IMR-90 (cell line): ENCODE measurements around the gene ARHGEF17. TPM values are rescaled to one million over a fixed set of nuclear protein-coding genes. Genes with fewer than 3 reads are reported as not detected.
A peak's percentile ranks its signal among the peaks of the same experiment; 100 is the strongest.

Experiments used
- ATAC-seq: fragments of 200-7000 bp; cut with Tn5 transposase; 2 replicates; pipeline ENCODE4 v1.9.1; 2020; ENCODE audit warnings: low read depth, mild to moderate bottlenecking, moderate library complexity
- BruUV-seq: library from RNA; stranded (reverse); fragments of 400-500 nt; replicated peaks from 2 replicates; lab custom pipeline; 2021; lab: Mats Ljungman, UMichigan
- CTCF ChIA-PET: fragments of 300-600 bp; formaldehyde crosslinking; extraction: SDS; loops from one replicate; lab custom pipeline; 2021; ENCODE audit warnings: antibody characterized with exemption; lab: Yijun Ruan, JAX
- POLR2A ChIA-PET: fragments of 300-600 bp; sonication (Branson Sonifier 250); formaldehyde crosslinking; loops from one replicate; lab custom pipeline; 2022; ENCODE audit warnings: antibody characterized with exemption; ENCODE audit not compliant: unreplicated experiment; lab: Charles Lee
- DNase-seq: peaks from one replicate; pipeline ENCODE4 v3.0.0; 2013
- H2AFZ ChIP-seq: replicated peaks from 2 replicates; pipeline ENCODE3; 2013; ENCODE audit warnings: low read length, mild to moderate bottlenecking; ENCODE audit not compliant: poor library complexity
- H2AK5ac ChIP-seq: 2 replicates; pipeline ENCODE4 v1.6.1; 2013; ENCODE audit warnings: low read depth, low read length, inconsistent platforms
- H2AK9ac ChIP-seq: replicated peaks from 2 replicates; pipeline ENCODE3; 2013; ENCODE audit warnings: mild to moderate bottlenecking, low read depth, low read length, moderate library complexity; ENCODE audit not compliant: poor library complexity
- H2BK120ac ChIP-seq: 2 replicates; pipeline ENCODE4 v1.6.1; 2013; ENCODE audit warnings: low read depth, low read length, inconsistent platforms
- H2BK15ac ChIP-seq: 3 replicates; pipeline ENCODE4 v1.6.1; 2013; ENCODE audit warnings: low read depth, low read length, inconsistent platforms
- H2BK20ac ChIP-seq: 2 replicates; pipeline ENCODE4 v1.6.1; 2013; ENCODE audit warnings: low read depth, mild to moderate bottlenecking, inconsistent platforms, low read length, moderate library complexity
- H2BK5ac ChIP-seq: 2 replicates; pipeline ENCODE4 v1.6.1; 2013; ENCODE audit warnings: mild to moderate bottlenecking, low read depth, low read length, inconsistent platforms; ENCODE audit not compliant: poor library complexity, severe bottlenecking
- H3K14ac ChIP-seq: replicated peaks from 2 replicates; pipeline ENCODE4 v1.6.1; 2013; ENCODE audit warnings: low read depth, low read length, inconsistent platforms
- H3K18ac ChIP-seq: 2 replicates; pipeline ENCODE4 v1.6.1; 2013; ENCODE audit warnings: low read depth, low read length, control low read depth
- H3K23ac ChIP-seq: 2 replicates; pipeline ENCODE4 v1.6.1; 2013; ENCODE audit warnings: low read depth, low read length, inconsistent platforms
- H3K27ac ChIP-seq: 2 replicates; pipeline ENCODE4 v1.5.1; 2013; ENCODE audit warnings: mild to moderate bottlenecking, control low read depth, low read length; ENCODE audit not compliant: insufficient read depth
- H3K27me3 ChIP-seq: 2 replicates; pipeline ENCODE4 v1.6.1; 2013; ENCODE audit warnings: low read length; ENCODE audit not compliant: control insufficient read depth, insufficient read depth
- H3K36me3 ChIP-seq: 2 replicates; pipeline ENCODE4 v1.6.1; 2013; ENCODE audit warnings: low read length, mixed read lengths; ENCODE audit not compliant: control insufficient read depth, insufficient read depth
- H3K4ac ChIP-seq: 2 replicates; pipeline ENCODE4 v1.6.1; 2013; ENCODE audit warnings: low read depth, low read length, inconsistent platforms
- H3K4me1 ChIP-seq: 2 replicates; pipeline ENCODE4 v1.6.1; 2013; ENCODE audit warnings: low read length, mixed read lengths; ENCODE audit not compliant: control insufficient read depth, insufficient read depth
- H3K4me2 ChIP-seq: 2 replicates; pipeline ENCODE4 v1.6.1; 2013; ENCODE audit warnings: low read depth, mild to moderate bottlenecking, control low read depth, low read length, moderate library complexity
- H3K4me3 ChIP-seq: 2 replicates; pipeline ENCODE4 v1.5.1; 2013; ENCODE audit warnings: low read depth, mild to moderate bottlenecking, control low read depth, low read length, moderate library complexity; ENCODE audit not compliant: insufficient read depth
- H3K56ac ChIP-seq: 2 replicates; pipeline ENCODE4 v1.6.1; 2013; ENCODE audit warnings: low read length, inconsistent platforms; ENCODE audit not compliant: insufficient read depth; ENCODE audit errors: extremely low read depth
- H3K79me1 ChIP-seq, 2 experiments: 2 replicates each; pipeline ENCODE4 v1.6.1; 2013; ENCODE audit warnings: low read length in 2 of 2, inconsistent platforms in 1 of 2, low read depth in 1 of 2
- H3K9ac ChIP-seq: 2 replicates; pipeline ENCODE4 v1.6.1; 2013; ENCODE audit warnings: low read depth, low read length, control low read depth
- H3K9me1 ChIP-seq: 2 replicates; pipeline ENCODE4 v1.6.1; 2013; ENCODE audit warnings: low read length, inconsistent platforms; ENCODE audit not compliant: insufficient read depth
- H3K9me3 ChIP-seq: 2 replicates; pipeline ENCODE4 v1.6.1; 2013; ENCODE audit warnings: low read length; ENCODE audit not compliant: control insufficient read depth, insufficient read depth
- H4K20me1 ChIP-seq: 2 replicates; pipeline ENCODE4 v1.6.1; 2013; ENCODE audit warnings: low read length, inconsistent platforms; ENCODE audit not compliant: insufficient read depth
- H4K5ac ChIP-seq: 2 replicates; pipeline ENCODE4 v1.6.1; 2013; ENCODE audit warnings: mild to moderate bottlenecking, low read depth, low read length, control low read depth
- H4K8ac ChIP-seq, 2 experiments: 2 replicates each; pipeline ENCODE4 v1.6.1; 2013; ENCODE audit warnings: low read depth in 2 of 2, low read length in 2 of 2, control low read depth in 1 of 2, inconsistent platforms in 1 of 2
- H4K91ac ChIP-seq: 2 replicates; pipeline ENCODE4 v1.6.1; 2013; ENCODE audit warnings: low read depth, low read length, inconsistent platforms; ENCODE audit not compliant: insufficient read depth
- BHLHE40 ChIP-seq: fragments of 150-350 bp; IDR thresholded peaks from 2 replicates; pipeline ENCODE4 v1.6.1; 2016; ENCODE audit warnings: mild to moderate bottlenecking, low read depth, low read length
- CEBPB ChIP-seq: IDR thresholded peaks from 2 replicates; pipeline ENCODE4 v1.6.1; 2012; ENCODE audit warnings: low read depth, low read length, improper control_type of control experiment
- whole genome bisulfite sequencing, 2 experiments: methylation state at CpG; one replicate each; pipeline versions ENCODE4 v1.1.5 to v1.1.7; 2013; ENCODE audit warnings: missing lambda C conversion rate in 2 of 2; ENCODE audit not compliant: insufficient read length in 1 of 2; ENCODE audit errors: extremely low coverage in 2 of 2; 5-methylcytosine and 5-hydroxymethylcytosine counted together
- dilution Hi-C: fragments of 300-500 bp; cut with HindIII; formaldehyde crosslinking; loops from one replicate; pipeline ENCODE4 v1.14.3; 2018; ENCODE audit warnings: low sequenced_read_pairs; ENCODE audit not compliant: unreplicated experiment
- in situ Hi-C: fragments of 300-500 bp; cut with MboI; formaldehyde crosslinking; loops from 3 replicates; pipeline ENCODE4 v1.14.3; 2019; ENCODE audit warnings: low sequenced_read_pairs, inconsistent platforms, mixed read lengths
- intact Hi-C: fragments of 100-400 bp; cut with micrococcal nuclease; formaldehyde crosslinking; loops from 2 replicates; pipeline ENCODE4 v1.10.0; 2022
- polyA plus RNA-seq, 3 experiments: library from polyadenylated mRNA; depleted of rRNA; stranded (reverse); fragments of >200 nt; gene quantifications; 2 replicates each; pipeline ENCODE4 v1.2.3, GENCODE V29; 2012; ENCODE audit warnings: low replicate concordance in 1 of 3
- total RNA-seq: library from RNA; depleted of rRNA; stranded (reverse); fragments of >200 nt; gene quantifications from 2 replicates; pipeline ENCODE4 v1.2.3, GENCODE V29; 2012

Gene ARHGEF17
- total and polyA plus RNA-seq, 2 of the 4 experiments (the other 2 are of a cell fraction): 21.7 to 97.7 TPM

DNA sequence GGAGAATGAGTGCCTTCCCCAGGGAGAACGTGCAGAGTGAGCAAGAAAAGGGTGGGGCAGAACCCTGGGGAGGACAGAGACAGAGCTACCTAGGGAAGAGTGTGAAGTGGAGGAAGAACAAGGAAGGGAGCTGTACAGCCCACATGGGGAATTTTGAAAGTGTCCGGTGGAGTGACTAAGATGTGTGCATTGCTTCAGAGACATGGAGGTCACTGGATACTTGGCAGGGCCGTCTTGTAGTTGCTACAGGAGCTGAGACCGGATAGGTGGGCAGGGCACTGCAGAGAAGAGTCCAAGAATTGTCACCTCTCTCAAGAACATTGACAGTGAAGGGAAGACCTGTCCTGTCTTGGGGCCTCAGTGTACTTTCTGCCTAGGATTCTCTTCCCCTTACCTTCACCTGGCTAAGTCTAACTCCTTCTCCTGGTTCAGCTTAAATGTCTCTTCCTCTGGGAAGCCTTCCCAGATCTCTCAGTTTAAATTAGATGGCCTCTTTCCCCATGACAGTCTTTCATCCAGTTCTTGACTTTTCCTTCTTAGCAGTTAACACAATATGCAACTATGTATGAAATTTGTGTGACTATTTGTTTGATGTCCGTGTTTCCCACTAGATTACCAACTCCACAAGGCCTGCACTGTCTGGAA is 45.1 kb upstream of the ARHGEF17 start:
- no peak overlapping the region for H2BK15ac ChIP-seq
- H3K18ac ChIP-seq: no peak overlapping the region
- dilution Hi-C loops (no loop called here), intact Hi-C loops (no loop called here), in situ Hi-C loops (no loop called here)
- no peak overlapping the region for H3K14ac ChIP-seq
- TF ChIP-seq CEBPB (peak; percentile 55; the same call in 1 of the 2 replicates), BHLHE40 (no peak)
- H2AK9ac ChIP-seq: peak overlapping the region; percentile 23
- peaks cover 10% of the 10 kb centered on the region for H3K4me1 ChIP-seq
- DNase-seq: peak; percentile 52
- H3K56ac ChIP-seq: no peak overlapping the region
- no peaks in the 10 kb centered on the region for H4K20me1 ChIP-seq
- CTCF ChIA-PET: interaction anchor here (1.7 kb wide), 1 partner anchor 26 kb away, joined by 4 read pairs; no protein-coding TSS in a partner anchor
- H4K8ac ChIP-seq: no peak overlapping the region
- no peaks in the 10 kb centered on the region for H3K79me1 ChIP-seq
- no peak overlapping the region for H2BK20ac ChIP-seq
- ATAC-seq: peak; percentile 19; the same call in 1 of the 2 replicates
- no peak overlapping the region for H2AK5ac ChIP-seq
- no peak overlapping the region for H3K23ac ChIP-seq
- H3K27me3 ChIP-seq: peaks cover 33% of the 10 kb centered on the region
- no peak overlapping the region for H4K91ac ChIP-seq
- no peak overlapping the region for H3K4me2 ChIP-seq
- no TSS peak for BruUV-seq
- H4K5ac ChIP-seq: no peak overlapping the region
- no peaks in the 10 kb centered on the region for H3K9me3 ChIP-seq
- H3K4ac ChIP-seq: no peak overlapping the region
- WGBS, 2 experiments: no CpG with 5 or more reads among the region's 5 CpGs
- no peaks in the 10 kb centered on the region for H3K36me3 ChIP-seq
- H3K4me3 ChIP-seq: no peak overlapping the region
- no peak overlapping the region for H3K27ac ChIP-seq
- POLR2A ChIA-PET: no interaction called here
- no peak overlapping the region for H2BK5ac ChIP-seq
- H3K9me1 ChIP-seq: peaks cover 7% of the 10 kb centered on the region
- H2AFZ ChIP-seq: peak overlapping the region; percentile 26
- no peak overlapping the region for H2BK120ac ChIP-seq
- no peak overlapping the region for H3K9ac ChIP-seq
